Skeletal muscle satellite cell (primary cell): ENCODE measurements around the gene SMYD3.
"Not testable (repeated sequence)": the region's sequence is repeated elsewhere in the genome, so short reads cannot be mapped to it uniquely, and the experiment has no call there.

Experiments
- H3K27me3 ChIP-seq: 2 replicates; pipeline ENCODE4 v1.7.0; 2013; ENCODE audit warnings: low read length; ENCODE audit not compliant: control insufficient read depth, insufficient read depth
- H3K36me3 ChIP-seq: 2 replicates; pipeline ENCODE4 v1.7.0; 2013; ENCODE audit warnings: mild to moderate bottlenecking, control low read depth, low read length; ENCODE audit not compliant: insufficient read depth
- H3K4me1 ChIP-seq: 2 replicates; pipeline ENCODE4 v1.7.0; 2013; ENCODE audit warnings: low read length; ENCODE audit not compliant: control insufficient read depth, insufficient read depth
- H3K4me2 ChIP-seq: 2 replicates; pipeline ENCODE4 v1.7.0; 2013; ENCODE audit warnings: mild to moderate bottlenecking, low read length
- H3K4me3 ChIP-seq: 2 replicates; pipeline ENCODE4 v1.7.0; 2013; ENCODE audit warnings: low read length
- H3K9ac ChIP-seq: 2 replicates; pipeline ENCODE4 v1.7.0; 2013; ENCODE audit warnings: mild to moderate bottlenecking, low read depth, low read length, moderate library complexity
- H3K9me3 ChIP-seq: replicated peaks from 2 replicates; pipeline ENCODE4 v1.7.0; 2013; ENCODE audit warnings: mild to moderate bottlenecking, control low read depth, low read length

The SMYD3 gene

DNA sequence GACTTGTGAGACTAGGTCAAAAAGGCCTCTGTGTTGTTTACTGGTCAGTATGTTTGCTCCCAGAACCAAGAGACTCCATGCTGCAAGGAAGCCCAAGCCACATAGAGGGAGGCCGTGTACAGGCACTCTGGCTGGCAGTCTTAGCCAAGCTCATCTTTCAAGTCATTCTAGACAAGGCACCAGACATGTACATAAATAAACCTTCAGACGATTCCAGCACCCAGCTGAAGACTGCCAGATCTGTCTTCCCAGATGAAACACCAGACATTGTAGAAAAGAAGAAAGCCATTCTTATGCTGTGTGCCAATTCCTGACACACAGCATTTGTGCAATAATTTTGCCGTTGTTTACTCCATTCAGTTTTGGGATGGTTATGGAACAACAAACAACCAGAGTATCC, 756.8 kb downstream of the SMYD3 start:
- Histone ChIP-seq H3K9me3 (no peaks in the 10 kb centered on the region), H3K4me3 (no peak overlapping the region), H3K4me1 (no peaks in the 10 kb centered on the region), H3K27me3 (no peaks in the 10 kb centered on the region), H3K4me2 (no peak overlapping the region), H3K36me3 (peaks cover 5% of the 10 kb centered on the region), H3K9ac (no peak overlapping the region)

- Histone ChIP-seq H3K9me3 (no peaks in the 10 kb centered on the region), H3K4me1 (no peaks in the 10 kb centered on the region), H3K4me3 (no peak overlapping the region), H3K27me3 (no peaks in the 10 kb centered on the region), H3K4me2 (no peak overlapping the region), H3K36me3 (peaks cover 5% of the 10 kb centered on the region), H3K9ac (no peak overlapping the region)
Measured at GRCh38 chr1:245749053-245749452, 758.0 kb downstream of the SMYD3 start.

- Histone ChIP-seq H3K4me1 (no peaks in the 10 kb centered on the region), H3K9me3 (no peaks in the 10 kb centered on the region), H3K4me2 (no peak overlapping the region), H3K4me3 (no peak overlapping the region), H3K36me3 (peaks cover 5% of the 10 kb centered on the region), H3K9ac (no peak overlapping the region), H3K27me3 (no peaks in the 10 kb centered on the region)
Measured at GRCh38 chr1:245748646-245749045, 758.4 kb downstream of the SMYD3 start.

DNA sequence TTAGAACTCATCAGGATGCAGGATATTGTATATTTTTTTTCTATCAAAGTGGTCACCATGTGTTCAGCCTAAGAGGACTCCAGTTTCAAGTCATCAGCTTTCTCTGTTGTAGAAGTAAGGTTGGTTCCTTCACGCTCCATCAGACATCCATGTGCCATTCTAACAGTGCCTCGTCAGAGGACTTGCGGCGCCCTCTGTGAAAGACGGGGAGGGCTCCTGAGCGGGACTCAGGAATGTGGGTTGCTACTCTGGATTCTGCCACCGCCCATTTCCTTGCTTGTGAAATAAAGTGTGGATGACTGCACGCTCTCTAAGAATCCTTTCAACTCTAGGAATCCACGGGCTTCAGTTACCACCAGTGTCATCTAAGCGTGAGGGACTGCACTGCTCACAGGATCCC, 758.8 kb downstream of the SMYD3 start:
- no peaks in the 10 kb centered on the region for H3K4me1 ChIP-seq
- H3K4me3 ChIP-seq, result no peak overlapping the region
- H3K4me2 ChIP-seq, result no peak overlapping the region
- H3K9me3 ChIP-seq, result no peaks in the 10 kb centered on the region
- H3K36me3 ChIP-seq, result peaks cover 5% of the 10 kb centered on the region
- H3K27me3 ChIP-seq, result no peaks in the 10 kb centered on the region
- H3K9ac ChIP-seq, result no peak overlapping the region

- Histone ChIP-seq H3K27me3 (no peaks in the 10 kb centered on the region), H3K36me3 (no peaks in the 10 kb centered on the region), H3K4me2 (no peak overlapping the region), H3K4me1 (no peaks in the 10 kb centered on the region), H3K9me3 (no peaks in the 10 kb centered on the region), H3K9ac (no peak overlapping the region), H3K4me3 (no peak overlapping the region)
Measured at GRCh38 chr1:245742896-245743295, 764.2 kb downstream of the SMYD3 start.

- not testable (repeated sequence) for H3K4me2 ChIP-seq, H3K4me1 ChIP-seq, H3K36me3 ChIP-seq, H3K4me3 ChIP-seq, H3K9me3 ChIP-seq, H3K9ac ChIP-seq, H3K27me3 ChIP-seq
Measured at GRCh38 chr1:245740336-245740735, 766.7 kb downstream of the SMYD3 start.

GRCh38 chr1:245730801-245731200, 776.3 kb downstream of the SMYD3 start:
- Histone ChIP-seq H3K4me2 (no peak overlapping the region), H3K27me3 (no peaks in the 10 kb centered on the region), H3K4me3 (no peak overlapping the region), H3K9ac (no peak overlapping the region), H3K4me1 (no peaks in the 10 kb centered on the region), H3K9me3 (peaks cover 3% of the 10 kb centered on the region), H3K36me3 (no peaks in the 10 kb centered on the region)

DNA sequence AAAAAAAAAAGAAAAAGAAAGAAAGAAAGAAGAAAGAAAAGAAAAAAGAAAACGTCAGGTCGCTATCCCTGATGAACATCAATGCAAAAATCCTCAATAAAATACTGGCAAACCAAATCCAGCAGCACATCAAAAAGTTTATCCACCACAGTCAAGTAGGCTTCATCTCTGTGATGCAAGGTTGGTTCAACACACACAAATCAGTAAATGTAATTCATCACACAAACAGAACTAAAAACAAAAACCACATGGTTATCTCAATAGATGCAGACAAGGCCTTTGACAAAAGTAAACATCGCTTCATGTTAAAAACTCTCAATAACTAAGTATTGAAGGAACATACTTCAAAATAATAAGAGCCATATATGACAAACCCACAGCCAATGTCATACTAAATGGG, 779.0 kb downstream of the SMYD3 start:
- H3K4me1 ChIP-seq, H3K9me3 ChIP-seq, H3K9ac ChIP-seq, H3K27me3 ChIP-seq, H3K4me2 ChIP-seq, H3K36me3 ChIP-seq, H3K4me3 ChIP-seq: not testable (repeated sequence)

- Histone ChIP-seq H3K27me3 (no peaks in the 10 kb centered on the region), H3K9ac (no peak overlapping the region), H3K4me3 (no peak overlapping the region), H3K4me2 (no peak overlapping the region), H3K4me1 (peaks cover 3% of the 10 kb centered on the region), H3K36me3 (no peaks in the 10 kb centered on the region), H3K9me3 (no peaks in the 10 kb centered on the region)
Measured at GRCh38 chr1:245721488-245721887, 785.6 kb downstream of the SMYD3 start.

DNA sequence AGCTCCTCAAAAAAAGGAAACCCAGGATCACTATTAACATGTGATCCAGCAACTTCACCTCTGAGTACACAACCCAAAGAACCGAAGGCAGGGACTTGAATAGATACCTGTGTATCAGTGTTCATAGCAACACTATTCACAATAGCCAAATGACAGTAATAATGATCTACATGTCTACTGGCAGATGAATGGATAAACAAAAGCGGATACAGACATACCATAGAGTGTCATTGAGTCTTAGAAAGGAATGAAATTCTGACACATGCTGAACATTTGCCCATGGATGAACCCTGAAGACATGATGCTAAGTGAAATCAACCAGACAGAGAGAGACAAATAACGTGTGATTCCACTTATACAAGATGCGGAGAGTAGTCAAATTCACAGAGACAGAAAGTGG, 788.1 kb downstream of the SMYD3 start:
- Histone ChIP-seq H3K9me3 (no peaks in the 10 kb centered on the region), H3K4me3 (no peak overlapping the region), H3K27me3 (no peaks in the 10 kb centered on the region), H3K4me1 (peaks cover 16% of the 10 kb centered on the region), H3K9ac (no peak overlapping the region), H3K36me3 (no peaks in the 10 kb centered on the region), H3K4me2 (no peak overlapping the region)

DNA sequence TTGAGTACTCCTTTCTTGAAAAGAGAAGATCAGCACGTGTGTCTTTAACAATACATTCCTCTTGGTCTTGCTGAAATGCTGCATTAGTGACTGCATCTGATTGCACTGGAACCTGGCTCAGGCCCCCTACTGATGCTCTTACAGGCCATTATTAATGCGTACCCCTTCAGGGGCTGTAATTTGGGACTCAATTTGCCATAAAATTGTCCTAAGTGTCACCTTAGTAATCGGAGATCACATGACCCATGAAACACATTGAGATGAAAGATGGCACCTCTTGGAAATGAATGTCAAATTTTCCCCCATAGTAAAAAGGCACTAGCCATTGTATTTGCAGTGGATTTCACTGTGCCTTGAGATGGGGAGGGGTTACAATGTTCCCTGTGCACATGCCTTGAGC, 789.0 kb downstream of the SMYD3 start:
- peaks cover 16% of the 10 kb centered on the region for H3K4me1 ChIP-seq
- H3K27me3 ChIP-seq, result no peaks in the 10 kb centered on the region
- H3K4me2 ChIP-seq, result no peak overlapping the region
- H3K9me3 ChIP-seq, result no peaks in the 10 kb centered on the region
- H3K36me3 ChIP-seq, result no peaks in the 10 kb centered on the region
- no peak overlapping the region for H3K9ac ChIP-seq
- no peak overlapping the region for H3K4me3 ChIP-seq

- no peaks in the 10 kb centered on the region for H3K36me3 ChIP-seq
- H3K4me1 ChIP-seq, result peaks cover 16% of the 10 kb centered on the region
- no peaks in the 10 kb centered on the region for H3K27me3 ChIP-seq
- no peak overlapping the region for H3K9ac ChIP-seq
- H3K4me2 ChIP-seq, result no peak overlapping the region
- H3K9me3 ChIP-seq, result no peaks in the 10 kb centered on the region
- H3K4me3 ChIP-seq, result no peak overlapping the region
Measured at GRCh38 chr1:245717611-245718010, 789.5 kb downstream of the SMYD3 start.
